Transverse colon (tissue), 4 donors: Measurements from ENCODE around the gene ZNHIT6. TPM values are rescaled to one million over a fixed set of nuclear protein-coding genes. Genes with fewer than 3 reads are reported as not detected.

ENCODE experiments used
- DNase-seq: peaks from one replicate; pipeline ENCODE4 v3.0.0-alpha.2; 2019
- H3K27ac ChIP-seq, 4 donors: fragments of 200-600 bp; sonication (generic); 2 replicates each; pipeline ENCODE4 v1.5.1; 2016 to 2018; ENCODE audit warnings: inconsistent platforms in 4 of 4
- H3K27me3 ChIP-seq: fragments of 200-600 bp; sonication (generic); 2 replicates; pipeline ENCODE4 v1.5.1; 2017; ENCODE audit warnings: inconsistent platforms
- H3K36me3 ChIP-seq, 4 donors: fragments of 200-600 bp; sonication (generic); 2 replicates each; pipeline ENCODE4 v1.5.1; 2017 to 2019; ENCODE audit warnings: inconsistent platforms in 4 of 4
- H3K4me1 ChIP-seq, 4 donors: fragments of 200-600 bp; sonication (generic); 2 replicates each; pipeline ENCODE4 v1.5.1; 2017 to 2020; ENCODE audit warnings: inconsistent platforms in 4 of 4
- H3K4me3 ChIP-seq, 4 donors: fragments of 200-600 bp; sonication (generic); 1 replicate in 1 of 4; 2 replicates in 3 of 4; pipeline versions ENCODE4 v1.5.1 to v1.6.1; 2017 to 2019; ENCODE audit warnings: inconsistent platforms in 4 of 4
- H3K9me3 ChIP-seq, 2 donors: fragments of 200-600 bp; sonication (generic); 2 replicates each; pipeline ENCODE4 v1.5.1; 2017 to 2019; ENCODE audit warnings: inconsistent platforms in 2 of 2
- EP300 ChIP-seq: sonication (generic); formaldehyde crosslinking; IDR thresholded peaks from one replicate; pipeline ENCODE4 v1.6.1; 2017; ENCODE audit warnings: antibody characterized with exemption, low read depth
- POLR2A ChIP-seq: fragments of 450-650 bp; IDR thresholded peaks from one replicate; pipeline ENCODE4 v1.6.1; 2016; ENCODE audit warnings: antibody characterized with exemption, mild to moderate bottlenecking, moderate library complexity
- POLR2AphosphoS5 ChIP-seq, 3 donors: sonication (generic); formaldehyde crosslinking; IDR thresholded peaks; one replicate each; pipeline ENCODE4 v1.6.1; 2016; ENCODE audit warnings: antibody characterized with exemption in 3 of 3
- WGBS, 2 donors: methylation state at CpG; one replicate each; pipeline ENCODE4 v1.1.5; 2018; ENCODE audit warnings: low coverage in 1 of 2; 5-methylcytosine and 5-hydroxymethylcytosine counted together
- in situ Hi-C, 4 donors: fragments of 200-750 bp; cut with MboI; loops; one replicate each; pipeline versions ENCODE4 v1.15.0 to v1.15.1; 2017; ENCODE audit warnings: low sequenced_read_pairs in 3 of 4, low pct_ligation_motif_present in 1 of 4, low pct_unique_long_range_greater_than_20kb in 1 of 4
- intact Hi-C: fragments of 100-400 bp; cut with DNase I; formaldehyde crosslinking; loops from one replicate; pipeline ENCODE4 v1.15.1; 2023; ENCODE audit warnings: low total_unique reads
- total RNA-seq, 4 donors: library from RNA; depleted of rRNA; stranded (reverse); fragments of >200 nt; gene quantifications; one replicate each; pipeline ENCODE4 v1.1.0, GENCODE V29; 2016
- TF ChIP-seq, protein P1 (sequence below), 5 experiments: fragments of 200-600 bp in 3 of 5; fragments of 450-650 bp in 2 of 5; sonication (generic) in 3 of 5; IDR thresholded peaks; 1 replicate in 2 of 5; 2 replicates in 3 of 5; pipeline ENCODE4 v1.5.1; 2016 to 2017; ENCODE audit warnings: antibody characterized with exemption in 5 of 5, inconsistent platforms in 3 of 5, mild to moderate bottlenecking in 2 of 5, moderate library complexity in 1 of 5

The ZNHIT6 gene
- total RNA-seq, 4 donors from 2014 or later = 2.6 to 7.8 (median 4.8) TPM

- TF ChIP-seq EP300 (no peak), POLR2A (no peak), POLR2AphosphoS5 (IDR thresholded peaks at IDR 0.05) (no peak)
- TF ChIP-seq, protein P1, sequence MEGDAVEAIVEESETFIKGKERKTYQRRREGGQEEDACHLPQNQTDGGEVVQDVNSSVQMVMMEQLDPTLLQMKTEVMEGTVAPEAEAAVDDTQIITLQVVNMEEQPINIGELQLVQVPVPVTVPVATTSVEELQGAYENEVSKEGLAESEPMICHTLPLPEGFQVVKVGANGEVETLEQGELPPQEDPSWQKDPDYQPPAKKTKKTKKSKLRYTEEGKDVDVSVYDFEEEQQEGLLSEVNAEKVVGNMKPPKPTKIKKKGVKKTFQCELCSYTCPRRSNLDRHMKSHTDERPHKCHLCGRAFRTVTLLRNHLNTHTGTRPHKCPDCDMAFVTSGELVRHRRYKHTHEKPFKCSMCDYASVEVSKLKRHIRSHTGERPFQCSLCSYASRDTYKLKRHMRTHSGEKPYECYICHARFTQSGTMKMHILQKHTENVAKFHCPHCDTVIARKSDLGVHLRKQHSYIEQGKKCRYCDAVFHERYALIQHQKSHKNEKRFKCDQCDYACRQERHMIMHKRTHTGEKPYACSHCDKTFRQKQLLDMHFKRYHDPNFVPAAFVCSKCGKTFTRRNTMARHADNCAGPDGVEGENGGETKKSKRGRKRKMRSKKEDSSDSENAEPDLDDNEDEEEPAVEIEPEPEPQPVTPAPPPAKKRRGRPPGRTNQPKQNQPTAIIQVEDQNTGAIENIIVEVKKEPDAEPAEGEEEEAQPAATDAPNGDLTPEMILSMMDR (IDR thresholded peaks at IDR 0.05) = no peak
- no peak for DNase-seq
- Histone ChIP-seq H3K4me1 (peaks cover 0 to 12% (median 8%) of the 10 kb centered on the region in 4 donors), H3K27me3 (no peaks in the 10 kb centered on the region), H3K9me3 (no peaks in the 10 kb centered on the region), H3K27ac (no peak overlapping the region), H3K36me3 (peaks cover 0 to 7% (median 0%) of the 10 kb centered on the region in 4 donors), H3K4me3 (no peak overlapping the region)
- WGBS, 2 donors = 100% methylated on average over 1 of the region's 1 CpG
- intact Hi-C loops = no loop called here
- in situ Hi-C loops = no loop called here
These were observed 49.1 kb downstream of the ZNHIT6 start for GRCh38 chr1:85659174-85659573.

GRCh38 chr1:85656948-85657347 lies 51.3 kb downstream of the ZNHIT6 start:
- Histone ChIP-seq H3K9me3 (no peaks in the 10 kb centered on the region), H3K4me1 (peaks cover 0 to 12% (median 8%) of the 10 kb centered on the region in 4 donors), H3K27ac (no peak overlapping the region), H3K27me3 (no peaks in the 10 kb centered on the region), H3K4me3 (no peak overlapping the region), H3K36me3 (peaks cover 0 to 20% (median 7%) of the 10 kb centered on the region in 4 donors)
- 88 to 91% methylated on average over 1 of the region's 1 CpG for WGBS, 2 donors
- intact Hi-C loops (no loop called here), in situ Hi-C loops (no loop called here)
- no peak for DNase-seq
- TF ChIP-seq POLR2A (no peak), EP300 (no peak), POLR2AphosphoS5 (IDR thresholded peaks at IDR 0.05) (no peak)
- TF ChIP-seq, protein P1 (IDR thresholded peaks at IDR 0.05) = no peak

- H3K36me3 ChIP-seq = peaks cover 0 to 20% (median 7%) of the 10 kb centered on the region in 4 donors
- no peaks in the 10 kb centered on the region for H3K9me3 ChIP-seq
- WGBS, 2 donors = 88 to 90% methylated on average over 1 of the region's 1 CpG
- TF ChIP-seq POLR2A (no peak), EP300 (no peak), POLR2AphosphoS5 (IDR thresholded peaks at IDR 0.05) (no peak)
- TF ChIP-seq, protein P1 (IDR thresholded peaks at IDR 0.05) = no peak
- intact Hi-C loops = no loop called here
- no peak overlapping the region for H3K4me3 ChIP-seq
- DNase-seq = no peak
- no peaks in the 10 kb centered on the region for H3K27me3 ChIP-seq
- peaks cover 0 to 7% (median 4%) of the 10 kb centered on the region in 4 donors for H3K4me1 ChIP-seq
- no peak overlapping the region for H3K27ac ChIP-seq
- in situ Hi-C loops = no loop called here
These were observed 52.0 kb downstream of the ZNHIT6 start for GRCh38 chr1:85656256-85656655.

- WGBS, 2 donors = 94 to 100% methylated on average over 1 of the region's 1 CpG
- H3K9me3 ChIP-seq = no peaks in the 10 kb centered on the region
- no peak for DNase-seq
- intact Hi-C loops = no loop called here
- no peak for TF ChIP-seq EP300
- TF ChIP-seq, protein P1 (IDR thresholded peaks at IDR 0.05) = no peak
- peaks cover 0 to 20% (median 7%) of the 10 kb centered on the region in 4 donors for H3K36me3 ChIP-seq
- H3K27me3 ChIP-seq = no peaks in the 10 kb centered on the region
- H3K27ac ChIP-seq = no peak overlapping the region
- H3K4me3 ChIP-seq = no peak overlapping the region
- in situ Hi-C loops = no loop called here
- H3K4me1 ChIP-seq = peaks cover 0 to 4% (median 0%) of the 10 kb centered on the region in 4 donors
These were observed 52.9 kb downstream of the ZNHIT6 start for GRCh38 chr1:85655315-85655714.
